Activated T-helper 2 cell treated with anti-CD3 and anti-CD28 coated beads, Interferon-gamma antibody, Interleukin-2, Interleukin-4, amounts not matched to agents 10 μg/mL and 5 μg/mL and 100 μg/mL, durations not matched to agents 14 hours and 24 hours and 36 hours (primary cell): ENCODE results near the gene RIPOR3. TPM values are rescaled to one million over a fixed set of nuclear protein-coding genes. Genes with fewer than 3 reads are reported as not detected.
"Not testable (repeated sequence)": the region's sequence is repeated elsewhere in the genome, so short reads cannot be mapped to it uniquely, and the experiment has no call there.

Experiments
- DNase-seq: peaks from one replicate; pipeline ENCODE4 v3.0.0; 2021; ENCODE audit warnings: low spot score
- H3K27ac Mint-ChIP-seq: one replicate; pipeline ENCODE4 v1.8.0; 2021; ENCODE audit warnings: mixed read lengths
- H3K27me3 Mint-ChIP-seq: one replicate; pipeline ENCODE4 v1.8.0; 2021; ENCODE audit warnings: low read depth, mixed read lengths
- H3K36me3 Mint-ChIP-seq: one replicate; pipeline ENCODE4 v1.8.0; 2021; ENCODE audit warnings: low read depth, mixed read lengths
- H3K4me1 Mint-ChIP-seq: one replicate; pipeline ENCODE4 v1.8.0; 2021; ENCODE audit warnings: low read depth, mixed read lengths
- H3K4me3 Mint-ChIP-seq: one replicate; pipeline ENCODE4 v1.8.0; 2021; ENCODE audit warnings: low read depth, mild to moderate bottlenecking, moderate library complexity, mixed read lengths
- H3K9me3 Mint-ChIP-seq: one replicate; pipeline ENCODE4 v1.8.0; 2021; ENCODE audit warnings: mixed read lengths
- intact Hi-C: fragments of 100-400 bp; cut with micrococcal nuclease; formaldehyde crosslinking; loops from one replicate; pipeline ENCODE4 v1.15.1; 2023
- total RNA-seq: library from RNA; stranded (reverse); gene quantifications from 2 replicates; pipeline ENCODE4 v1.2.3, GENCODE V29; 2022

Gene RIPOR3
- total RNA-seq, 1 donor from 2014 or later, result not detected

DNA sequence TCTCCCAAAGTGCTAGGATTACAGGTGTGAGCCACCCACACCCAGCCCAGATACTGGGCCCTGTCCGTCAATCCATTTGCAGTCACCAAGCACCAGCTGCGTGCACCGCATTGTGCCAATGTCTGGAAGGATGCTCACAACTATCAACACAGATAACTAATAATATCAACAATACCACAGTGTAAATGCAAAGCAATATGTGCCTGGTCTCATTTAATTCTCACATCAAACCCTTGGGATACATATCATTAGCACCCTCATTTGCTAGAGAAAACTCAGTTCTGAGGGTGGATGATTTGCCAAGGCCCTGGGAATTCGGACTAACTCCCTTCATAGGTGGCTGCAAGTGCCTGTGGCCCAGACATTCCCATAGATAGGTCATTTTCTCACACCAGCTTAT, 14.5 kb downstream of the RIPOR3 start:
- no peaks in the 10 kb centered on the region for H3K36me3 Mint-ChIP-seq

DNA sequence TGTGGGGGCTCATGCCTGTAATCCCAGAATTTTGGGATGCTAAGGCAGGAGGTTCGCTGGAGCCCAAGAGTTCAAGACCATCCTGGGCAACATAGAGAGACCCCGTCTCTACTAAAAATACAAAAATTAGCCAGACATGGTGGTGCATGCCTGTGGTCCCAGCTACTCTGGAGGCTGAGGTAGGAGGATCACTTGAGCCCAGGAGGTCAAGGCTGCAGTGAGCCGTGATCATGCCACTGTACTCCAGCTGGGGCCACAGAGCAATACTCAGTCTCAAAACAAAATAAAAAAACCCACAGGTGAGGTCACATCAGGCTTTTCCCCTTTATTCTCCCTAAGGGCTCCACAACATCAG, 15.0 kb downstream of the RIPOR3 start:
- H3K27ac Mint-ChIP-seq, intact Hi-C loops, DNase-seq, H3K27me3 Mint-ChIP-seq, H3K4me1 Mint-ChIP-seq, H3K9me3 Mint-ChIP-seq, H3K36me3 Mint-ChIP-seq, H3K4me3 Mint-ChIP-seq: not testable (repeated sequence)

More for the DNA sequence above, 14.5 kb downstream of the RIPOR3 start:
- H3K27me3 Mint-ChIP-seq, result no peaks in the 10 kb centered on the region
- no peak overlapping the region for H3K4me3 Mint-ChIP-seq
- H3K4me1 Mint-ChIP-seq, result no peaks in the 10 kb centered on the region
- H3K27ac Mint-ChIP-seq, result no peak overlapping the region
- intact Hi-C loops, result no loop called here
- H3K9me3 Mint-ChIP-seq, result no peaks in the 10 kb centered on the region
- DNase-seq, result no peak

DNA sequence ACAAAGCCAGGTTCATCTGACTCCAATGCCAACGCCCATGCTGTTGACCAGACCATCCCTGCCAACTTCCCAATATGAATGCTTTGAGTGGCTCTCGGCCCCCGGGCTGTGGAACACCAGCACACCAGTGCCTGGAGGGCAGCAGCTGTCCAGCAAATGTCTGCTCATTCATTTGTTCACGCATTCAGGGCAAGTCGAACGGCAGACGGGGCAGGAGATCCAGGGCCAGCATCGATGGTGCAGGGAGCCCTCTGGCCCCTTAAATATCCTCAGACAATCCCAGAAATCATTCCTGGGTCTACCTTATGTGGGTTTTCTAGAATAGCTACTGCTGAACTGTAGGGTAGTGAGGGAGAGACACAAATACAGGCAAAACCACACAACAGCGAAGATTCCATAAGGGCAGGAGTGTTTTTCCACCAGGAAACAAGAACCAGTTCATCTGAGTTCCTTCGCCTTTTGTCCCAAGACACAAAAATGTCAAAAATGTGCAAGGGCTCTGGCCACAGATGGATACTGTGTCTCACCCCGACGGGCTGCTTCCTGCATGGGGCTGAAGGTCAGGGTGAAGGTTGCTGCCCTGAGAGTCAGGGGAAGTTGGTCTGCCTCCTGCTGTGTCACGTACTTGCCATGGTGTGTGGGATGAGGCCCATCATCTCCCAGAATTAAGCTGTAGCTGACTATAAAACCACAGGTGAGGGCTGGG, 15.5 kb downstream of the RIPOR3 start:
- no peak overlapping the region for H3K27ac Mint-ChIP-seq
- no peaks in the 10 kb centered on the region for H3K4me1 Mint-ChIP-seq
- no peak overlapping the region for H3K4me3 Mint-ChIP-seq
- DNase-seq, result no peak
- intact Hi-C loops, result no loop called here
- no peaks in the 10 kb centered on the region for H3K27me3 Mint-ChIP-seq
- H3K9me3 Mint-ChIP-seq, result no peaks in the 10 kb centered on the region
- H3K36me3 Mint-ChIP-seq, result no peaks in the 10 kb centered on the region

DNA sequence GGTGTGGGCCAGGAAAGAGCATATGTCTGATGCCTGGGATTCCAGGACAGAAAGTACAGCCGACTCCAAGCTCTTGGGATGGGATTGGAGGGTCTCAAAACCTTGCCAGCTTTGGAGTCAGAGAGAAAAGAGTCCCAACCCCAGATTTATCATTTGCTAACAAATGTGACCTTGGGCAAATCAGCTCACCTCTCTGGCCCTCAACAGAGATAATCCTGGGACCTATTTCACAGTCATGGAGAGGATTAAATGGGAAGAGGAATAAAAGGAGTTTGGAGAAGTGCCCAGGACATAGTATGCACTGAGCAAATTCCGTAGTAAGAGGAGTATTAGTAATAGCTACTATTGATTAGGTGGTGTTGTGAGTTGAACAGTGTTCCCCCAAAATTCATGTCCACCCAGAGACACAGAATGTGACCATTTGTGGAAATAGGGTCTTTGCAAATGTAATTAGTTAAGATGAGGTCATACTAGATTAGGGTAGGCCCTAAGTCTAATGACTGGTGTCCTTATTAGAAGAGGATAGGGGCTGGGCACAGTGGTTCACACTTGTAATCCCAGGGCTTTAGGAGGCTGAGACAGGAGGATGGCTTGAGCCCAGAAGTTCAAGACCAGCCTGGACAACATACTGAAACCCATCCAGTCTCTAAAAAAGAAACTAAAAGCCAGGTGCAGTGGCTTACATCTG, 17.1 kb downstream of the RIPOR3 start:
- Mint-ChIP-seq H3K4me1 (no peaks in the 10 kb centered on the region), H3K9me3 (no peaks in the 10 kb centered on the region), H3K36me3 (no peaks in the 10 kb centered on the region), H3K27me3 (no peaks in the 10 kb centered on the region), H3K4me3 (no peak overlapping the region), H3K27ac (no peak overlapping the region)
- intact Hi-C loops, result no loop called here
- DNase-seq, result no peak

DNA sequence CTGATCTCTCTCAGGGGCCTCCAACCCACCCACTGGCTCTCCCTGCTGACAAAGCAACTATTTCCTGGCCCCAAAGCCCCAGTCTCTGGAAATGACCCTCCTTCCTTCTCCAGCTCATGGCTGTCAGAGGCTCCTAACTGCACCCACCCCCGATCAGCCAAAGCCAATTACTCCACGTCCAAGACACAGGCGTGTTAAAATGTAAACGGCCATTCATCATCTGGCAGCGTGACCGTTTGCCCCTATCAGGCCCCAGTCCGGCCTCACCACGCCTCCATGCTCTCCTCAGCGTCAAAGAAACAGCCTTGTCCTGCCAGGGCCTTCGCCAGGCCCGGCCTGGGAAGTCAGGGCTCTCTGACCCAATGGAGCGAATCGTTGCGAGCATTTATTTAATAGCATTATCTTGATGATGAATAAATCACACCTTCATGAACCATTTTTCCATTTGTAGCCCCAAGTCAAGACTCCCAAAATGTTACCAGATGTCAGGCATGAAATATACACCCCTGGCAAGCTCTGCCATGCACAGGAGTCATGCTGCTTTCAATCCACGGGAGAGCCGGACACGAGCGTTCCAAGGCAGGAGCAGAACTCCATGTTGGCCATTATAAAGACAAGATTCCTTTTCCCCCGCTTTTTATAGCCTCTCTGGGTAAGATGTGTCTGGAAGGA, 17.7 kb downstream of the RIPOR3 start:
- Mint-ChIP-seq H3K4me1 (no peaks in the 10 kb centered on the region), H3K27ac (no peak overlapping the region), H3K4me3 (no peak overlapping the region)

DNA sequence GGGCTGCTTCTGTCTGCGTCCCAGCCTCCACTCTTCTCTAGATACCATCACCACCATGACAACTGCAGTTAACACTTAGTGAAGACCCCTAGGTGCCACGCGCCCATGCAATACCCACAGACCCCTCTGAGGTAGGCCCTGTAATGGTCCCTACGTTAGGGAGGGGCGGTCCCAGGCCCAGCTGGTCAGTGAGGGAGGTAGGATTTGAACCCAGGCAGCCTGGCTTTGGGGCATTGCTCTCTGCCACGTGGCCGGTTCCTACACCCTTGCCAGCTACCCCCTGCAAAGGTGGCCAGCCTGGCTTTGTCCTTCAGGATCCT, 18.2 kb downstream of the RIPOR3 start:
- peaks cover 2% of the 10 kb centered on the region for H3K27me3 Mint-ChIP-seq
- no peaks in the 10 kb centered on the region for H3K36me3 Mint-ChIP-seq

More for the DNA sequence above, 17.7 kb downstream of the RIPOR3 start:
- peaks cover 2% of the 10 kb centered on the region for H3K27me3 Mint-ChIP-seq
- H3K9me3 Mint-ChIP-seq, result no peaks in the 10 kb centered on the region
- no peaks in the 10 kb centered on the region for H3K36me3 Mint-ChIP-seq
- DNase-seq, result no peak
- intact Hi-C loops, result no loop called here

DNA sequence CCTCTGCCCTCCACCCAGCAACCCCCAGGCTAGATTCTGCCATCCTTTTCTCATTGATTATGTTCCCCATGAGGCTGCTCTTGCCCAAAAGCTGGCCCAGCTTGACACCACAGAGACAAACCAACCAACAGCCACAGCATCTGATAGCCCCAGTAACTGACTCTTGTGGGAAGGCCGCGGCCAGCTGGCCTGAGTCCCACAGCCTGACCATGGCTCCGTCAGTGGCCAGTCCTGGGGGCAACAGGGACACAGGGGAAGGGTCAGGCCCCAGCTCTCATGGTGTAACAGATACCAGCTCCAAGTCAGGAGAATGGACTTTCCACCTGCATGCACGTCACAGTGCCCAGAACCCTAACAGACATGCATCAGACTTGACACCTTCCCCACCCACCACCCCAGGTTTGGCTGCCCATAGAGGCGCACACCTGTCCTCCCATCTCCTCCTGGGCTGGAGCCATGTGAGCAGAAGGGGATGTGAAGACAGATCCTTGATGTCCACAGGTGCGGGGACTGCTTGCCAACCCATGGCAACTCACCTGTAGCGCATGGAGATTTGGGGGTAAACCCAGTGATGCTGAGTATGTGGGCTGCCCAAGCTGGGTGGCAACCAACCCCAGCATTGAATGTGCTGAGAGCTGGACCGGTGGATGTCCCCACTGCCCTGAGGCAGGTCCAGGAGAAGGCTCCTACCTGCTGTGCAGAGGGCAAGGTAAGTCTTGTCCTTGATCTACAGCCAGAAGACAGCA, 18.8 kb downstream of the RIPOR3 start:
- DNase-seq, result no peak
- Mint-ChIP-seq H3K9me3 (no peaks in the 10 kb centered on the region), H3K27me3 (peaks cover 2% of the 10 kb centered on the region), H3K4me1 (no peaks in the 10 kb centered on the region), H3K4me3 (no peak overlapping the region), H3K27ac (no peak overlapping the region), H3K36me3 (no peaks in the 10 kb centered on the region)
- intact Hi-C loops, result no loop called here

More for the DNA sequence above, 18.2 kb downstream of the RIPOR3 start:
- DNase-seq, result no peak
- no peaks in the 10 kb centered on the region for H3K9me3 Mint-ChIP-seq
- no peaks in the 10 kb centered on the region for H3K4me1 Mint-ChIP-seq
- intact Hi-C loops, result no loop called here
- no peak overlapping the region for H3K4me3 Mint-ChIP-seq
- H3K27ac Mint-ChIP-seq, result no peak overlapping the region

DNA sequence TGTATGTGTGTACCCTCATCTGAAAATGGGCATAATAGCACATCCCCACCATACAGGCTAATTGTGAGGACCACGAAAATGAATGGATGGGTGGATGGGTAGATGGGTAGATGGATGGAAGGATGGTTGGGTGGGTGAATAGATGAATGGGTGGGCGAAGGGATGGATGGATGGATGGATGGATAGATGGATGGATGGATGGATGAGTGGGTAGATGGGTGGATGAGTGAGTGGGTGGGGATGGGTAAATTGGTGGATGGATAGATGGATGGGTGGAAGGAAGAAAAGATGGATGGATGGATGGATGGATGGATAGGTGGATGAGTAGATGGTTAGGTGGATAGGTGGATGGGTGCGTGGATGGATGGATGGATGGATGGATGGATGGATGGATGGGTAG, 19.7 kb downstream of the RIPOR3 start:
- H3K27me3 Mint-ChIP-seq, result peaks cover 2% of the 10 kb centered on the region

DNA sequence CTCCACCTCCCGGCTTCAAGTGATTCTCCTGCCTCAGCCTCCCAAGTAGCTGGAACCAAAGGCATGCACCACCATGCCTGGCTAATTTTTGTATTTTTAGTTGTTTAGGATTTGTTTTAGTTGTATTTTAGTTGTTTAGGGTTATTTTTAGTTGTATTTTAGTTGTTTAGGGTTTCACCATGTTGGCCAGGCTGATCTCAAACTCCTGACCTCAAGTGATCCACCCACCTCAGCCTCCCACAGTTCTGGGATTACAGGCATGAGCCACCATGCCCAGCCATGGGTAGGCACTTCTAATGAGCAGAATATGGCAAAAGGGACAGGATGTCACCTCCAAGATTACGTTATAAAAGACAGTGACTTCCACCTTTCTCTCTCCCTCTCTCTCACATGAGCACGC, 20.3 kb downstream of the RIPOR3 start:
- DNase-seq, intact Hi-C loops, H3K27ac Mint-ChIP-seq, H3K4me1 Mint-ChIP-seq, H3K4me3 Mint-ChIP-seq, H3K27me3 Mint-ChIP-seq, H3K36me3 Mint-ChIP-seq, H3K9me3 Mint-ChIP-seq: not testable (repeated sequence)

More for the DNA sequence above, 19.7 kb downstream of the RIPOR3 start:
- Mint-ChIP-seq H3K27ac (no peak overlapping the region), H3K36me3 (no peaks in the 10 kb centered on the region), H3K9me3 (no peaks in the 10 kb centered on the region), H3K4me3 (no peak overlapping the region), H3K4me1 (no peaks in the 10 kb centered on the region)
- intact Hi-C loops, result no loop called here
- DNase-seq, result no peak

DNA sequence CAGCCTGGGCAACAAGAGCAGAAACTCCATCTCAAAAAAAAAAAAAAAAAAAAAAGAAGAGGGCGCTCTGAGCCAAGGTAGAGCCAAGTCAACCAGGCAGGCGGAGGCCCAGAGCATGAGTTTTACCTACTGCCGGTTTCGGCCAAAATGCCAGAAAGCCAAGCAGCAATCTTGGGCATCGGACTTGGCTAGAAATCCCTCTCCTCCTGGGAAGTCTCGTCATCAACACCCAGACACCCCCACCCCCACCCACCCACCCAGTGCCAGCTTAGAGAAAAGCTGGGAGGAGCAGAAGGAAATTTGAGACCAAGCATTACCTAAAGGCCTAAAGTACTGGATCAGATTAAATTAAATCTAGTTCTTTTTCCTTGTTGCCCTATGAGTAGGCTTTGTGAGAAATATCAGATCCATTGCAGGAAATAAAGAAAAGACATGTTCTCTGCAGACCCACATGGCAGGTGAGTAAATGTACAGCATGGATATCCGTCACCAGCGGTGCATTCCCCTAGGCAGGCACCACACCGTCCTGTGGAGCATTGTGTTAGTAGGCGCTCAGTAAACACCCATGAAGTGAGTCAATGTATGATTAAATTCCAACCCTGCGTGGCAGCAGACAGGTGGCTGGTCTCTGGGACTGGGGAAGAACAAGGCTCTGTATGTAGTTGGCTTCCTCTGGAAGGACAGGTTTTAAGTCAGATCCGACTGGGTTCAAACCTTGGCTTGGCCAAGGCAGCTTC, 21.0 kb downstream of the RIPOR3 start:
- Mint-ChIP-seq H3K36me3 (no peaks in the 10 kb centered on the region), H3K27ac (no peak overlapping the region), H3K4me3 (no peak overlapping the region), H3K27me3 (peaks cover 2% of the 10 kb centered on the region), H3K9me3 (no peaks in the 10 kb centered on the region), H3K4me1 (no peaks in the 10 kb centered on the region)
- no peak for DNase-seq
- intact Hi-C loops, result no loop called here

DNA sequence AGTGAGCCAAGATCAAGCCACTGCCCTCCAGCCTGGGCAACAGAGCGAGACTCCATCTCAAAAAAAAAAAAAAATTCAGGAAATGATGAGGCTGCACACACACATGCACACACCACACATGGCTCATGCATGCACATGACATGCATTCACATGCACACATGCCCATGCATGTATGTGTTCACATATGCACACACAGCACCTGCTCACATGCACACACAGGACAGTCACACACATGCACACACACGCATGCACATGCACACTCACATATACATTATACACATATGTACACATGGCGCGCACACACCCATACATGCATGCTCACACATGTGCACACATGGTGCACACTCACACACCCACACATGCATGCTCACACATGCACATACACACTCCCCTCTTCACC, 22.5 kb downstream of the RIPOR3 start:
- no peak overlapping the region for H3K27ac Mint-ChIP-seq
- H3K9me3 Mint-ChIP-seq, result no peaks in the 10 kb centered on the region
- H3K27me3 Mint-ChIP-seq, result peaks cover 2% of the 10 kb centered on the region
- no peak for DNase-seq
- no peaks in the 10 kb centered on the region for H3K36me3 Mint-ChIP-seq
- H3K4me1 Mint-ChIP-seq, result no peaks in the 10 kb centered on the region
- H3K4me3 Mint-ChIP-seq, result no peak overlapping the region
- intact Hi-C loops, result no loop called here

DNA sequence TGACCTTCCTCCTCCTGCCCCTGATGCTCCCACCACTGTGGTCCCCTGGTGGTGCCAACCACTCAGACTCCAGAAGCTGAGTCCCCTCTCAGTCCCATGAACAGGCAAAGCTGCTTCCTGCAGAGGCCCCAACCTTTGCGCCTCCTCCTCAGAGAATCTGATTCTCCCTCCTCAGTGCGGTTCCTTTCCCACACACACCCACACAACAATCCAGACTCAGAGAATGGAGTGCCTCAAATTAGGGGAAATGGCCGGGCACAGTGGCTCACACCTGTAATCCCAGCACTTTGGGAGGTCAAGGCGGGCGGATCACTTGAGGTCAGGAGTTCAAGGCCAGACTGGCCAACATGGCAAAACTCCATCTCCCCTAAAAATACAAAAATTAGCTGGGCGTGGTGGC, 23.0 kb downstream of the RIPOR3 start:
- no peak overlapping the region for H3K27ac Mint-ChIP-seq
- no peaks in the 10 kb centered on the region for H3K4me1 Mint-ChIP-seq
- H3K9me3 Mint-ChIP-seq, result no peaks in the 10 kb centered on the region
- DNase-seq, result no peak
- intact Hi-C loops, result no loop called here
- H3K4me3 Mint-ChIP-seq, result no peak overlapping the region
- H3K27me3 Mint-ChIP-seq, result peaks cover 2% of the 10 kb centered on the region
- H3K36me3 Mint-ChIP-seq, result no peaks in the 10 kb centered on the region
